NCI-H1092 treated with DMSO at 0.1 percent for 48 hours (cell line): ENCODE data around the gene DLGAP4.

ENCODE experiments used
- DNase-seq: peaks from one replicate; lab custom pipeline; 2025; lab: John Stamatoyannopoulos, UW

DLGAP4 gene

DNA sequence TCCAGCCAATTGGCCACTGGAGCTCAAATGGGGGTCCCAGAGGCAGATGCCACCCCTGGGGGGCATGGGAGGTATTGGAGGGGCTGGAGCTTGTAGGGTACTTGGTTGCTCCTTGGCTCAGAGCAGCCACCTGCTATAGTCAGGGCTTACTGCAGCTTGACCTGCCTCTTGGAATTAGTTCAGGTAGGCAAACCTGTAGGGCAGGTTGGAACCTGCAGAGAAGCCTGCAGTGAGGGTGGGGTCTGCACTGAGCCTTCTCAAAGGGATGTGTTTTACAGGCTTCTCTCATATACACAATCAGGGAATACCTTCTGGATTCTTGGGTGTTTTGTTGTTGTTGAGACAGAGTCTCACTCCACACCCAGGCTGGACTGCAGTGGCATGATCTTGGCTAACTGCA is 141.0 kb downstream of the DLGAP4 start:
- no peak for DNase-seq

DNA sequence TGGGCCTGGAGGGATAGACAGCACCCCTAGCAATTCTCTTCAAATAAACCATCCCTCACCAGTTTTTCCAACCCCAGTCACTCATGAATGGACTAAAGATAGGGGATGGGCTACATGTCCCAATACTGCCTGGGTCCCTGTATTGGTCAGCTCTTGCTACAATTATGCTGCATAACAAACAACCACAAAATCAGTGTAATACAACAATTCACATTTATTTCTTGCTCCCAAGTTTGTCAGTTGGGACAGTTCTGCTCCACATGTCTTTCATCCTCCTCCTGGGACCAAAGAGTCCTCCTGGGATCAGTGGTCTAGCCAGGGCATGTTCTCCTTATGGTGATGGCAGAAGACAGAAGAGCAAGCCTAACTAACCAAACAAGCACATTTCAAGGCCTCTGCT is 143.5 kb downstream of the DLGAP4 start:
- DNase-seq = no peak

DNA sequence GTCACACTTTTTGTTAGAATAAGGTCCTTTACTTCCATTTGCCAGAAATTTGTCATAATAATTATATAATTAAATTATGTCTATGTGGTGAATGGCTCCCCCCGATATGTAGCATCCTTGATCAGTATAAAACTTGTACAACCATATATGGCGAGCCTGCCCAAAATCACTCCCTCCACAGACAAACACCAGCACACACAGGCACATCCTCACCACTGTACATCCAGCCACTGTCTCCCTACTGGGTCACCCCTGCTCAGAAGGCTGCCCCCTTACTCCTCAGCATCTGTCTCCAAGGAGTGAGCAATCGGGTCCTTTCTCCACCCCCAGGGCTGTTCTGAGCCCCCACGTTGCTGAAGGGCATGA is 148.2 kb downstream of the DLGAP4 start:
- DNase-seq = no peak

GRCh38 chr20:36454698-36455427 is 148.7 kb downstream of the DLGAP4 start:
- no peak for DNase-seq

GRCh38 chr20:36455972-36456625 is 150.0 kb downstream of the DLGAP4 start:
- no peak for DNase-seq

DNA sequence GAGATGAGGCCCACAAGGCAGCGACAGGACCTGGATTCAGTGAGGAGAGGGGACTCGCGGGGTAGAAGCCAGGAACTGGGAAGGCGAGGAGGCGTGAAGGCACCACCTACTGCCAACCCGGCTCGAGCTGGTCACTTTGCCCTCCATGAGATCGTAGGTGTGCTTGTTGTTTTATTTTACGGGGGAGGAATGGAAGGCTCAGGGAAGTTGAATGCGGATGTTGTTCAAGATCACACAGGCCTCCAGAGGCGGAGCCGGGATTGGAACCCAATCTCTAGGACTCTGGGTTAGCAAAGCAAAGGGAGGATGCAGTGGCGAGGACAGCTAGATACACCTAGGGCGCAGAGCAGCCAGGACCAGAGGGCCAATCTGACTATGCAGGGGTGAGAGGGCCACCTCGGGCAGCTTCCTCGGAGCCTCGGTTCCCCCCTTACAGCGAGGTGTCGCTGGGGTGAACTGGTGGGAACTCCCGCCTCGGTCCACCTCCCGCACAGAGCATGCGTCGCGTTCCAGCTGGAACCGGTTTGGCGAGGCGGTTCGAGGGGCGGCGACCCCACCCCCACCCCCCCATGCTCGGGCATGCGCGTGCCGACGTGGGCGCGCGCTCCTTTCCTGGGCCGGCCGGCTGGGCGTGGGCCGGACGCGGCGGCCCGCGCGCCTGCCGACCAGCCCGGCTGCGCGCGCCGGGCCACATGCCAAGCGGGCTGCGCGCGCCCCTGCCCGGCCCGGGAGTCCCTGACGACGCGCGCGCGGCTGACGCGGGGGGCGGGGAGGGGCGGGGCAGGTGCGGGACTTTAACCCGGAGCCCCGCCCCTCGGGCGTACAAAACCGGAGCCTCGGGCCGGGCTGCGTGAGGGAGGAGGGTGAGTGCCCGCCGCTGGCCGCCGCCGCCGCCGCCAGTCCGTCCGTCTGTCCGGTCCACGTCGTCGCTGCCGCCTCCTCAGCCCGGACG is 154.8 kb downstream of the DLGAP4 start:
- peak; percentile 84 for DNase-seq

DNA sequence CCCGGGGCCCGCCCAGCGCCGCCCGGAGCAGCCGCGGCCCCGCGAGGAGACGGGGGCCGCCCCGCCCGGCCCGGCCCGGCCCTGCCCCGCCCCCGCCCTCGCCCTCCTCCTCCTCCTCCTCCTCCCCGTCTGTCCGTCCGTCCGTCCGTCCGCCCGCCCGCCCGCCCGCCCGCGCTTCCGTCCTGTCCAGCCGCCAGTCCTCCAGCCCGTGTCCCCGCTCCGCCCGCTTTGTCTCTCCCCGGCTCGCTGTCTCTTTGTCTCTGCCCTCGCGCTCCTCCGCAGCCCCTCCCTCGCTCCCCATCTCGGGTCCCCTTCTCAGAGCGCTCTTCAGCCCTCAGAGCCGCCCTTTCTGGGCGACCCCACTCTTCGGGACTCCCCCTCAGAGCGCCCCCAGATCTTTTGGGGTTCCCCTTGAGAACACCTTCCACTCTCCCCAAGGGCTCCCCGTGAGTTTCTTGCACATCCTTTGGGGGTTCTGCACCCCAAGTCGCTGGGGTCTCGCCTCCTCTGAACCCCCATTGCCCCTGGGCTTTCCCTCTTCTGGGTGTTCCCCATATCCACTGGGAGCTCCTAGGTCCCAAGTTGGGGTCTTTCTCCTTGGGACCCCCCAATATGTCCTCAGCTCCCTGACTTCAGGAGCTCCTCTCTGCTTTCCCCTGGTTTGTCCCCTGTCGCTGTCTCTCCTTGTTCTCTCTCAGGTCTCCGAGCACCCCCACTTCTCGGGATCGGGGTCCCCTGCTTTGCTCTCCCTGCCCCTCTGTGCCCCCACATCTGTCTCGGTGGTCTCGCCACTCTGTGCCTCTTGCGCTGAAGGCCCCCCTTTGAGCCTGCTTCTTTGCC is 155.7 kb downstream of the DLGAP4 start:
- peak; percentile 40 for DNase-seq

DNA sequence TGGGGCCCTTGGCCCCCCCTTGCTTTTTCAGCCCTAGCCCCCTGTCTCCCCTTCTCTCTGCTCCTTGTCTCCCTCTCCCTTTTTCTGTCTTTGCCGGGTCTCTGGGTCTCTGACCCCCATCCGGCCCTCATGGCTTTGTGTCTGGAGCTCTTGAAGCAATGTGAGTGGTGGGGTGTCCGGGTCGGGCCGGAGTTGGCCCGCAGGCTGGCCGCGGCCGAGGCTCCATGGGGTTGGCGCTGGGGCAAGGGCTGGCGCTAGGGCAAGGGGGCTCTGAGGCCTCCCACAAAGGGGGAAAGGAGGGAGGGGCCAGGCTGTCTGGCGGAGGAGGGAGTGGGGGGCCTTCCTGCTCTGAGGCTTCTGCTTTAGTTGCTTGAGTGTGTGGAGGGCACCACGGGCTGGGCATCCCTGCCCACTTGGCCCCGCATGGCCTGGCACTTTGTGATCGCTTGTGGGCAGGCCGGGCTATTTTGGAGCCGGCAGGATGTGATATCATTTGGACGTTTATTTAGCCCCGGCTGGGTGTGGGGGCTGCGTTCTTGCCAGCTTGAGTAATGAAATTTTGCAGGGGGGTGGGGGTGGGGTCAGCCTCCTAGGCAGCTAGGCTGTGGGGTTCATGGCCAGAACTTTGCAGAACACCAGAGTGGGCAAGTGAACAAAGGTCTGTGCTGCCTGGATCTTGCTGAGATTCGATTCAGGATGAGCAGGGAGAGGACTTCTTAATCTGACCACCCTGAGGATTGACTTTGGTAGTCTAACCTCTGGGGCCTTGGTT is 156.5 kb downstream of the DLGAP4 start:
- DNase-seq = no peak

GRCh38 chr20:36463212-36464061 is 157.3 kb downstream of the DLGAP4 start:
- no peak for DNase-seq

GRCh38 chr20:36465109-36466080 is 159.3 kb downstream of the DLGAP4 start:
- DNase-seq = no peak

- DNase-seq = no peak
Observed at GRCh38 chr20:36466089-36466488, 159.9 kb downstream of the DLGAP4 start.

DNA sequence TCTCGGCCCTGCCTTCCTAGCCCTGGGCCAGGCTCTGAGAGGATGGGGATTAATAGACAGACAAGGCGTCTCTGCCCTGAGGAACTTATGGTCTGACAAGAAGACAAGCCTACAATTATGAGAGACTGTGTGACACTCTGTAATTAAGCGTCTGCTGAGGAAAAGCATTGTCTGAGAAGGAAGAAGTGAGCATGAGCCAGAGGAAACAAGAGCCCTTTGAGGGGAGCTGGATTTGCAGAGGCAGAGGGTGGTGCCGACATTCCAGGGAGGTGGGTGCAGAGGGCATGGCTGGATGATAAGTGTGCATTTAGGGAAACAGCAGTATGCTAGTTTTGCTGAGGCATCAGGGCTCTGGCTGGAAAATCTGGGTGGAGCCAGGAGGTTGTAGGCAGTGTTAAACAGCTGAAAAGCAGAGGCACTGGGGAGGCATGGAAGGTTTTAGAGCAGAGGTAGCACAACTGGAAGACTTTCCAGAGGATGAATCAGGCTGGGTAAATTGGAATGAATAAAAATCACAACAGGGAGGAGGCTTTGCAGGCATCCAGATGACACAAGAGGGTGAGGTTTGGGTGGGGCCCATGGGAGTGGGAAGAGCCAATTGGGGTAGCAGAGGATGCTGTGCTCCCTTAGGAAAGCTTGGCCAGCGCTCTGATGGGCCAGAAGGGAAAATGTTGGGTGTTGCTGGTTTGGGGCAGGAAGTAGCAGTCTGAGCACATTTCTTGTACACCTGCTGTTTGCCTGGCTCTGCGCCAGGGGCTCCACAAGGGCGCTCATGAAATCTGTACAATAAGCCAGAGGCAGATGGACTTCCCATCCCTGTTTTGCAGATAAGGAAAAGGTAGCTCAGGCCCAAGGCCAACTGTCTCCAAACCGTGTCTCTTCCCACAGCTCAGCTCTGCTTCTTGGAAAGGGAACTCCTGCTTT is 161.2 kb downstream of the DLGAP4 start:
- DNase-seq = peak; percentile 82

DNA sequence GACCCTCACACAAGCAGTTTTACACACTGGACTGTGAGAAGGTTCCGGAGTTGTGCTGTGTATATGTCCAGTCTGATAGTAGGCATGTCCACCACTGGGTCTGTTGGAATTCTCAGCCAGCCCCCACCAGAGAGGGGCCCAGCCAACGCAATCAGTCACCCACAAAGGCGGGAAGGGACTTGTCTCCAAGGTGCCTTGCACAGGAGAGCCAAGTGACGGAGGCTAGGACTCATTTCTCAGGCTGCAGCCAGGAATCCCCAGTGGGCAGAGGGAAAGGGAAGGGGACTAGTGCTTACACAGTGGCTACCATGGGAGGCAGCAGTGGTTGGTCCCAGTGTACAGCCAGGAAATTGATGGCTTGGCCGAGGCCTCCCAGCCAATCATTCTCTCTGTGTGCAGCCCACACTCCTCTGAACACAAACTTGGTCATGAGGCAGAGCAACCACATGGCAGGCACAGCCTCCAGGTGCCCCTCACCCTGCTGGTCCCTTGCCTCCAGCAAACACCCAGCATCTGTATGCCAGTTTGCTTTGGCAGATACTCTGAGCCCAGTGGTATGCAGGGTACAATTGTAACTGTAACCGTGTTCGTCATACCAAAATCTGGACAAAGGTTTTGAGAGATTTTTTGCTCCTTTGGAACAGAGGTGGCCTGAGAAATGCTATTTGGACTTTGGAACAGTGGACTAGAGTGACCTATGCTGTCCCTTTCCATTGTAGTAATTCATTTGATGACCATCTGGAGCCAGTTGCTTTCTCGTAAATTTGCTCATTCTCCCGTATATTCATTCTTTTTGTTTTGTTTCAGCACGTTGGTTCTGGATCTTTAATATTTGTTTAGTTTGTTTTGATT is 162.2 kb downstream of the DLGAP4 start:
- peak; percentile 43 for DNase-seq

- DNase-seq = no peak
Observed at GRCh38 chr20:36469973-36470372, 163.8 kb downstream of the DLGAP4 start.

DNA sequence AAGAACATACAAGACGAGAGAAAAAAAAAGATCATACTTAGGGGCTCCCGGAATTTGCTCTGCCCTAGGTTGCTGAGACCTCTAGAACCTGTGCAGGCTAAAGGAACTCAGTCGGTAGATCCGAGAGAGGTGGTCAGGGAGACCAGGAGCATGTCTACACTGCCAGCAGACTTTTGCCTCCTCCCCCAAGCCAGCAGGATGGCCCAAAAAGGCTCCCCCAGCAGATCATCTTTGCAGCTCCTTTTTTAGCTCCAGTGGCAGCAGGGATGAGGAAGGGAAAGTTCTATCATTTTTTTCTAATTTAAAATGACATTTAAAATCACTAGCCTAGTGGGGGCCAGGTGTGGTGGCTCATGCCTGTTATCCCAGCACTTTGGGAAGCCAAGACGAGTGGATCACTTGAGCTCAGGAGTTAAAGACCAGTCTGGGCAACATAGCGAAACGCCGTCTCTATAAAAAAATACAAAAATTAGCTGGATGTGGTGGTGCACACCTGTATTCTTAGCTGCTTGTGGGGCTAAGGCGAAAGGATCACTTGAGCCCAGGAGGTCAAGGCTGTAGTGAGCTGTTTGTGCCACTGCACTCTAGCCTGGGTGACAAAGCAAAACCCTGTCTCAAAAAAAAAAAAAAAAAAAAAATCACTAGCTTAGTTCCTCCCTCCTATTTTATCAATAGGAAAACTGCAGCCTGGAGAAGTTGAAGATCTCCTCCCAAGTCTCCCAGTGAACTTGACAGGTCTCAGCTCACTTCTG is 165.9 kb downstream of the DLGAP4 start:
- DNase-seq = no peak

DNA sequence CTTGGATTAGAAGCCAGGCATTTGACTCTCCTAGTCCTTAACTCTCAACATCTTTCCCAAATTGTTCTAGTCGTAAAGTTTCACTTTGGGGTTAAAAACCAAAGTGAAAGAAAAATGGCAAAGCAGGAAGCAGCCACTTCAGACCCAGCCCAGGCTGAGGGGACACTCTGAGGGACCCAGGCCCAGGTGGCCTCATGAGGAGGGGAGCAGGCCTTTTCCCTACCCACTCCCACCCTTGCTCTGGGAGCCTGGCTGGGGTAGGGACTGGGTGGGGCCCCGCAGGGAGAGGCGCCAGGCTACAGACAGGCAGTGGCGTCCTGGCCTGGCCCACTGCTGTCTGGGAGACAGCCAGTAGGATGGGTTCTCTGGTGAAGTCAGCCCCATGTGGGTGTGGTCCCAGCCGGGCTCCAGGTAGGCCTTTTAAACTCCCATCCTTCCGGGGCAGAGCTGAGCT is 166.5 kb downstream of the DLGAP4 start:
- no peak for DNase-seq
